ENCODE measurements around the gene BCL11A.

GRCh38 chr2:60422826-60423483 is 130.5 kb downstream of the BCL11A start:
- no peak for TF ChIP-seq CTCF (IDR thresholded peaks at IDR 0.05)
- no peak for TF ChIP-seq POLR2AphosphoS5 (IDR thresholded peaks at IDR 0.05)
- TF ChIP-seq POLR2A (IDR thresholded peaks at IDR 0.05), result no peak
